Panc1 (cell line): Measurements from ENCODE around the gene USP11.

ENCODE experiments used
- CTCF ChIP-seq: fragments of 450-650 bp; IDR thresholded peaks from 2 replicates; pipeline ENCODE4 v1.5.1; 2017; ENCODE audit warnings: mild to moderate bottlenecking
- POLR2AphosphoS5 ChIP-seq: IDR thresholded peaks from 2 replicates; pipeline ENCODE4 v1.6.1; 2012; ENCODE audit warnings: mild to moderate bottlenecking, low read depth, low read length, moderate library complexity
- TCF7L2 ChIP-seq: IDR thresholded peaks from 2 replicates; pipeline ENCODE4 v1.6.1; 2011; ENCODE audit warnings: mild to moderate bottlenecking, low read depth, low read length, inconsistent platforms

- TF ChIP-seq CTCF (no peak), TCF7L2 (no peak), POLR2AphosphoS5 (no peak)
Observed at GRCh38 chrX:47250017-47250347, 17.2 kb downstream of the USP11 start.
